T-helper 1 cell treated with Interleukin-12 subunit alpha and Interleukin-12 subunit beta and Interleukin-4 antibody, amounts not matched to agents 30 μg/mL and 1 μg/mL, for 36 hours (primary cell): ENCODE data around the gene CACNA1G.

ENCODE experiments used
- H3K27ac Mint-ChIP-seq: one replicate; pipeline ENCODE4 v1.8.0; 2021; ENCODE audit warnings: mild to moderate bottlenecking, mixed read lengths
- H3K27me3 Mint-ChIP-seq: one replicate; pipeline ENCODE4 v1.8.0; 2021; ENCODE audit warnings: low read depth, mixed read lengths
- H3K36me3 Mint-ChIP-seq: one replicate; pipeline ENCODE4 v1.8.0; 2021; ENCODE audit warnings: low read depth, mixed read lengths
- H3K4me1 Mint-ChIP-seq: one replicate; pipeline ENCODE4 v1.8.0; 2021; ENCODE audit warnings: low read depth, mixed read lengths
- H3K4me3 Mint-ChIP-seq: one replicate; pipeline ENCODE4 v1.8.0; 2021; ENCODE audit warnings: mild to moderate bottlenecking, moderate library complexity, mixed read lengths
- H3K9me3 Mint-ChIP-seq: one replicate; pipeline ENCODE4 v1.8.0; 2021; ENCODE audit warnings: mixed read lengths

Gene CACNA1G

DNA sequence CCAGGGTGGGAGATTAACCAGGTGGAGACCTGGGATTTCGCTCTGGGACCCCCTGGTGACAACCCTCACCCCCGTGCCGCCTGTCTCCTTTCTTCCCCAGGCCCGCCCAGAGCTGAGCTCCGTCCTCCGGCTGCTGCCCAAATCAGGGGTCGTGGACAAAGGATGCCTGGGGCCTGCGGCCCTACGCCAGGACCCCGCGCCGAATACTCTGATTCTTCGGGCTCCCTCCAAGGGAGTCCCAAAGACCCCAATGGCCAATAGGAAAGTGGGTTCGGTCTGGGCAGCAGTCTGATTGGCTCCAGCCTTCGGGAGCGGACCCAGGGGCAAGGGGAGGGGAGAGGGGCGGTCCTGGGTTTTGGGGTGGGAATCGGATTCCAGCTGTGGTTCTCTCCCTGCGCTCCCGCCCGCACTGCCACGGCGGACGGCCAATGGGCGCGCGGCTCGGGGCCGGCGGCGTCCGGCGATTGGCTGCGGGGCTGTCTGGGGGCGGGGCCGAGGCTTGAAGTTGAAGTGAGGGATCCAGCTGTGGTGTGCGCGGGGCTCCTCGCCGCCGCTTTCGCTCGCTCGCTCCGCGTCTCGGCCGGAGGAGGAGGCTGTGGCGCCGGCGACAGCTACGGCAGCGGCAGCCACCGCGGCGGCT lies at the start of gene CACNA1G:
Gene CACNA1G (plus strand): TSS at position 531 of the 640 bp plus-strand sequence. CDS start 745 bp downstream, outside the sequence.
- Mint-ChIP-seq H3K36me3 (no peaks in the 10 kb centered on the region), H3K4me3 (peak within 1 kb of the TSS; percentile 73), H3K27me3 (peaks cover 68% of the 10 kb centered on the region), H3K27ac (no peak within 1 kb of the TSS), H3K9me3 (no peaks in the 10 kb centered on the region), H3K4me1 (peaks cover 16% of the 10 kb centered on the region)

DNA sequence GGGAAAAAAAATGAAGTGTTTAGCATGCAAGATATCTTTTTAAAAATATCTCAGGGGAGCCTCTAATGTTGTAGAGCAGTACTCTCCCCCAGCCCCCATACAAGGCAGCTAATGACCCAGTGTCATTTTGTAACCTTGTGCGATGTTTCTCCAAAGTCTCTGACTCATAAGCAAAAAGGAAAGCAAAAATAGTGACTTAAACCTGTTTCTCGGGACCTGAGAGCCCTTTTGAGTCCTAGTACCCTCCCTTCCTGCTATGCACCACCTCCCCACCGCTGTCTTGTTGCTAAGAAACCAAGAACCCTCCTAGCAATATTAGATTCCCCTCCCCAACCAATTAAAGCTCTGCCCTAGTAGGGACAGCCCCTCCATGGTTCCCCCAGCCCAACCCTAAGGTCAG lies 49.5 kb upstream of the CACNA1G start:
- peaks cover 33% of the 10 kb centered on the region for H3K4me1 Mint-ChIP-seq
- no peaks in the 10 kb centered on the region for H3K27me3 Mint-ChIP-seq
- peak overlapping the region; percentile 92 for H3K27ac Mint-ChIP-seq
- H3K9me3 Mint-ChIP-seq, result no peaks in the 10 kb centered on the region
- H3K36me3 Mint-ChIP-seq, result no peaks in the 10 kb centered on the region
- peak overlapping the region; percentile 57 for H3K4me3 Mint-ChIP-seq

DNA sequence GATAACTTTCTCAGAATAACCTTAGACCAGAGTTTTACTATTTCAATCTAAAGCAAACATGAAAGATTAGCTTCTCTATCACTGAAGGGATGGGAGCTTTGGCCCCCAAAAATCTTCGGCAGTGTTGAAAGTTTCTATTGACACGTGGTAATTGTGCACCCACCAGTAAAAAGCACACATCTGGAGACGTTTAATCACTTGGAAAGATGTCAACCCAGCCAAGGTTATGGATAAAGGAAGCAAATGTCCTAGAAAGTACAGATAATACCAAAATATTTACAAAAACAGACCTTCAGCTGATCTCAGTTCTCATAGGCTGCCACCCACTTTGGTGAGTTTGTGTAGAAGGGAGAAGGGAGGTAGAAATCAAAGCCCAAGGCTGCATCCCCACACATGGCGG lies 47.0 kb upstream of the CACNA1G start:
- H3K4me3 Mint-ChIP-seq, result no peak overlapping the region
- peaks cover 41% of the 10 kb centered on the region for H3K4me1 Mint-ChIP-seq
- no peaks in the 10 kb centered on the region for H3K36me3 Mint-ChIP-seq
- H3K27me3 Mint-ChIP-seq, result no peaks in the 10 kb centered on the region
- H3K27ac Mint-ChIP-seq, result no peak overlapping the region
- H3K9me3 Mint-ChIP-seq, result no peaks in the 10 kb centered on the region

DNA sequence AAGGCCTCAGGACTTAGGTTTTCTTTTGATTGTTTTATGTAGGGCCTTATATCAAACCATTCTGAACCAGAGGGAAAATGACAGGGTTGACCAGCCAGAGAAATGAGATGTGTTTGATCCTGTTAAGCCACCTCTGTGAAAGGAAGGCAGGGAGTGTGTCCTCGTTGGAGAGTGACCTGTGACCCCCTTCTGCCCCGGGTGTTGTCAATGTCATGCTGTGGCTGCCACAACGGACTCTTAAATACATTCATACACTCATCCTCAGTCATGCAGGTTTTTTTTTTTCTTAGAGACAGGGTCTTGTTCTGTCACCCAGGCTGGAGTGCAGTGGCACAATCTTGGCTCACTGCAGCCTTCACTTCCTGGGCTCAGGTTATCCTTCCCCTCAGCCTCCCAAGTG lies 46.1 kb upstream of the CACNA1G start:
- no peak overlapping the region for H3K4me3 Mint-ChIP-seq
- peaks cover 36% of the 10 kb centered on the region for H3K4me1 Mint-ChIP-seq
- H3K27me3 Mint-ChIP-seq, result no peaks in the 10 kb centered on the region

DNA sequence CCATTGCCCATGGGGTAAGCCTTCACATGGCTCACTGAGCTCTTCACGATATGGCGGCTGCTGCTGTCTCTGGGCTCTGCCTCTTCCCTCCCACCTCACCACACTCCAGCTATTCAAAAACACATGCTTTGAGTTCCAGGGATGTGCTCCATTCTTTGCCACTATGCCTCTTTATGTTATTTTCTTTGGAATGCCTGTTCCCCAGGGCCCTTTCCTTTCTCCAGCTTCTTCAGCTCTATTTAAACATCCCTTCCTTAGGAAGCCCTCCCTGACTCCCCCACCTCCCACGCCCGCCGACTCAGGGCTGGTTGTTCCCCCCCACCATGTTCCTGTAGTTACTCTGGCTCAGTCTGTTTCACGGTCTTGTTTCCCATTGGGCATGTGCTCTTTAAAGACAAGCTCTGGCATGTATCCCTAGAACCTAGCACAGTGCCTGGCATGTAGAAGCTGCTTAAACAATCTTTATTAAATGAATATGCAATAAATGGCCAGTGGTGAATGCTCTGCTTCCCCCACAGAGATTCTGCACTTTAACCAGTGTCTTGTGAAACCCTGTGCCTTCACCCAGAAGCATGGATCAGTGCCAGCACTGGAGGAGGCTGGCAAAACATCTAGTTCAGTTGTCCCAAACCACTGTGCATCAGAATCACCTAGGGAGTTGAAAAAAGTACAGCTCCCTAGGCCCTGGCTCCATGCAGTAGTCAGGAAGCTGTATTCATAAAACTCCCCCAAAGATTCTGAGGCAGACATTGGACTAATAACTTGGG lies 45.4 kb upstream of the CACNA1G start:
- Mint-ChIP-seq H3K36me3 (no peaks in the 10 kb centered on the region), H3K9me3 (no peaks in the 10 kb centered on the region), H3K4me3 (no peak overlapping the region), H3K27me3 (no peaks in the 10 kb centered on the region), H3K4me1 (peaks cover 29% of the 10 kb centered on the region), H3K27ac (no peak overlapping the region)

More for the DNA sequence above, 46.1 kb upstream of the CACNA1G start:
- Mint-ChIP-seq H3K9me3 (no peaks in the 10 kb centered on the region), H3K36me3 (no peaks in the 10 kb centered on the region), H3K27ac (no peak overlapping the region)

DNA sequence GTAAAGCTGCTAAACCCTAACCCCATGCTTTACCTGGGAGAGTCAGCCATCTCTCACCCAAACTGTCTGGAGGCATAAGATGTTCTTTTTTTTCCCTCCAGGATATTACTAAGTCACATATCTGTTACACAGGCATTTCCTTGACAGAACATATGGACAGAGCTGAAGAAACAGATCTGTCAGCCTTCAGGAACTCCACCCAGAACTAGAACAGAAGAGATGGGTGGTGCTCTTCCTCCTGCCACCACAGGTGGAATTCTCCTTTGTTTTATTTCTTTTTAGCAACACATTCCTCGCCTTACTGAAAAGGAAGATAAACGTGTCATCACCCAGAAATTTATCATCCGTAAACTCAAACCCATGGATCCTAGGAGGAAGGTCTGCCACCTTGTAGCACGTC lies 43.5 kb upstream of the CACNA1G start:
- no peak overlapping the region for H3K27ac Mint-ChIP-seq
- no peak overlapping the region for H3K4me3 Mint-ChIP-seq
- H3K4me1 Mint-ChIP-seq, result peaks cover 15% of the 10 kb centered on the region
- H3K9me3 Mint-ChIP-seq, result no peaks in the 10 kb centered on the region
- H3K27me3 Mint-ChIP-seq, result no peaks in the 10 kb centered on the region
- no peaks in the 10 kb centered on the region for H3K36me3 Mint-ChIP-seq

DNA sequence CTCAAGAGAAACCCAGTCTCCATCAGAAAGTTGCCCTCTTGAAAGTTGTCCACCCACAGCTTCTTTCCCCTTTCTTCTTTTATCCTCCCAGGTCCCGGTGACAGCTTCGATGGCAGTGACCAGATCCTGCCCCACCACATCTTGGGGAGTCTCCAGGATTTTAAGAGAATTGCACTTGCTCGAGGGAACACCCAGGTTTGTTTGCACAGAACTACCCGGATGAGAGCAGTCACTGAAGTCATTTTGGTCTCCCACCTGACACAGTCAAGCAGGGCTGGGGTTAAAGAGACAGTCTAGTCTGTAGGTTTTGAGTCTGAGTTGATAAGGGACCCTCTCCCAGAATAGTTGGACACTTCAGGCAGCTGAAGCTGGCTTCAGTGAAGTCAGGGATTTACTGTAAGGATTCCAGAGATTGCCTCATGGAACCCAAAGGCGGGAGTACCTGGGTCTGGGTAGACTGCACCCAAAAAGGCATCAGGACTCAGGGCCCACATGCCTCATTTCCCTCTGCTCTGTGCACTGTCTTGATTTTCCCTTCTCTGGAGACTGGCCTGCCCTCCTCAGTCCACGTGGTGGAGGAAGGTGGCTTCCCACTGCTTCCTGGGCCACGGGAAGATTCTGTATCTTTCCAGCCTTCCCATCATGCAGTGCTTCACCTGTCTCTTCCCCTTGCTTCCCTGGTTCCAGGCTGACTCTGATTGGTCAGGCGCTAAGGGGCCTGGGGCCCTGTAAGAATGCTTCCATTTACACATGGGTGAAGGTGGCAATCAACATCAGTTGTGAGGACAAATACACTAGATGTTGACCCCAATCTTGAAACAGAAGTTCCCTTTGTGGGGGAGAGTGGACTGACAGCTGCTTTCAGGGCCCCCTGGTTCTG lies 42.8 kb upstream of the CACNA1G start:
- Mint-ChIP-seq H3K4me3 (no peak overlapping the region), H3K27ac (no peak overlapping the region), H3K9me3 (no peaks in the 10 kb centered on the region), H3K27me3 (no peaks in the 10 kb centered on the region), H3K4me1 (peaks cover 12% of the 10 kb centered on the region), H3K36me3 (no peaks in the 10 kb centered on the region)

DNA sequence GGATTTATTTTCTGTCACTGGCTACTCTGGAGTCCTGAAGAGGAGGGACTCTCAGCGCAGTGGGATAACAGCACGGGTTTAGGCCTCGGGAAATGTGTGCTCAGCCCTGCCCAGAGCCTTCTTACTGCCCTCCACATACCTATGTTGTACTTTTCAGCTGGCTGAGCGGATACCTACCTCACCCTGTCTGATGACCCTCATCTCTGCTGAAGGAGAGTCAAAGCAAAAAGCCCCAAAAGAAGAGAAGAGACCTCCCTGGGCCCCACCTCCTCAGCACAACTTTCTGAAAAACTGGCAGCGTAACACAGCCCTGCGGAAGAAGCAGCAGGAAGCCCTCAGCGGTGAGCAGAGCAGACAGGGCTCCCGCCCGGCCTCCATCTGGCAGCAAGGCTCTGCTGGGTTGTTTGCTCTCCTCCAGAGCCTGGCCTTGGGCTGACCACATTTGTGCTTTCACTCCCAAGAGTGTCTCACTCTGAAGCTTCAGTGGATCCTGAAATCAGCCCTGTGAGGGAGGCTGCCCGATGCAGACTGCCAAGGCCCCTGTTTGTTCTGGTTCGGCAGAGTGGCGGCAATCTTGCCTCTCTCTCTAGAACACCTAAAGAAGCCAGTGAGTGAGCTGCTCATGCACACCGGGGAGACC lies 42.0 kb upstream of the CACNA1G start:
- H3K36me3 Mint-ChIP-seq, result no peaks in the 10 kb centered on the region
- H3K4me1 Mint-ChIP-seq, result peaks cover 12% of the 10 kb centered on the region
- no peaks in the 10 kb centered on the region for H3K27me3 Mint-ChIP-seq
- no peak overlapping the region for H3K27ac Mint-ChIP-seq
- H3K9me3 Mint-ChIP-seq, result no peaks in the 10 kb centered on the region
- no peak overlapping the region for H3K4me3 Mint-ChIP-seq

DNA sequence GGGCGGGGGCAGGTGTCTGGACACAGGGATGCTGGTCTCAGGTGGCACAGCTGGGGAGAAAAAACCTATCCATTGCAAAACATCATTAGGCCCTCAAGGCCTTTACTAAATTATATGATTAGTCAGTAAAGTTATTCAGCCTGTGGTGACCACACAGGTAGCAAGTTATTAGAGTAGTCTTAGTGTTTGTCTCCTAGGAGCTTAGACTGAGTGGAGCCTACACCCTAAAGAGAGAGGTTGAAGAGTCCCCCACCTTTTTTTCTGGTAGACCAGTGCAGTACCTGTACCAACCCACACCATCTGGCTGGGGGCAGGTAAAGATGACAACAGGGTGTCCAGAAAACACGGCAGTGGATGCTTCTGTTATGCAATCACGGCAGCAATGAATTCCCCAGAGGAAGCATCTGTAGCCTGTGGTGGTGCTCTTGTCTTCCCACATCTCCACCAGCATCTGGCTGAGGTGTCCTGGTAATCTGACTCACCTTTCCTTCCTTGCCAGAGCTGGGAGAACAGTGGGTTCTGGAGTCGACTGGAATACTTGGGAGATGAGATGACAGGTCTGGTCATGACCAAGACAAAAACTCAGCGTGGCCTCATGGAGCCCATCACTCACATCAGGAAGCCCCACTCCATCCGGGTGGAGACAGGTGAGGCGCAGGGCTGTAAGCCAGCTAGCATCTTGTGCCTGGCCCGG lies 41.2 kb upstream of the CACNA1G start:
- Mint-ChIP-seq H3K27me3 (no peaks in the 10 kb centered on the region), H3K4me1 (peaks cover 12% of the 10 kb centered on the region), H3K36me3 (no peaks in the 10 kb centered on the region), H3K27ac (no peak overlapping the region), H3K9me3 (no peaks in the 10 kb centered on the region), H3K4me3 (no peak overlapping the region)

DNA sequence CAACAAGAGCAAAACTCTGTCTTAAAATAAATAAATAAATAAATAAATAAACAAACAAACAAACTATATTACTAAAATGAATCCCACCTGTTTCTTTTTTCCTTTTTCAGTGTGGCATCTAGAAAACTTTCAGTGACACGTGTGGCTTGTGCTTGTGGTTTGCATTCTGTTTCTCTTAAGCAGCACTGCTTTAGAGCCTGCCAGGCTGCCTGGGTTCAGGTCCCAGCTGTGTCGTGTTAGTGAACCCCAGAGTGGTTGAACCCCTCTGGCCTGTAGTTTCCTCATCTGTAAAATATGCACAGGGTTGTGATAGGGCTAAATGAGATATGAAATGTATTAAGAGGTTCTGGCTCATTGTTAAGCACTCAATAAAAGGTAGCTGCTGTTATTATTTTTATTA lies 40.0 kb upstream of the CACNA1G start:
- peaks cover 12% of the 10 kb centered on the region for H3K4me1 Mint-ChIP-seq
- no peak overlapping the region for H3K27ac Mint-ChIP-seq
- H3K36me3 Mint-ChIP-seq, result no peaks in the 10 kb centered on the region
- no peaks in the 10 kb centered on the region for H3K9me3 Mint-ChIP-seq
- H3K27me3 Mint-ChIP-seq, result no peaks in the 10 kb centered on the region
- H3K4me3 Mint-ChIP-seq, result no peak overlapping the region

DNA sequence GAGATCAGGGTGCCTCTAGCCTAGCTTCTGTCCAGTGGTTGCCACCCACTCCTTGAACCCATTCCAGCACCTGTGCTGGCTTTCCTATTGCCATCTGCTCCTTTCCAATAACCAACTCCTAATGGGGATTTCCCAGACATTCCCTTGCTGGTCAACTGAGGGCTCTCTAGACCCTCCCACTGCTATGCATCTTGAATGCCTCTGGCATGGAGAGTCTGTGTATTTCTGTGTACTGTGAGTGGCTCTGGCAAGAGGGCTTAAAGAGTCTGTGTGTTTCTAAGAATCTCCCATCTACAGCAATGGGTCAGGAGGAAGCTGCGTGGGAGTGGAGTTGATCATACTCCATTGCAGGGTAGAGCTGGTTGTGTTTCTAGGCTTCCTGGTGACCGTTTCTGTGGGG lies 39.0 kb upstream of the CACNA1G start:
- peaks cover 11% of the 10 kb centered on the region for H3K4me1 Mint-ChIP-seq
- no peaks in the 10 kb centered on the region for H3K9me3 Mint-ChIP-seq
- H3K36me3 Mint-ChIP-seq, result no peaks in the 10 kb centered on the region
- no peak overlapping the region for H3K4me3 Mint-ChIP-seq
- no peaks in the 10 kb centered on the region for H3K27me3 Mint-ChIP-seq
- no peak overlapping the region for H3K27ac Mint-ChIP-seq

DNA sequence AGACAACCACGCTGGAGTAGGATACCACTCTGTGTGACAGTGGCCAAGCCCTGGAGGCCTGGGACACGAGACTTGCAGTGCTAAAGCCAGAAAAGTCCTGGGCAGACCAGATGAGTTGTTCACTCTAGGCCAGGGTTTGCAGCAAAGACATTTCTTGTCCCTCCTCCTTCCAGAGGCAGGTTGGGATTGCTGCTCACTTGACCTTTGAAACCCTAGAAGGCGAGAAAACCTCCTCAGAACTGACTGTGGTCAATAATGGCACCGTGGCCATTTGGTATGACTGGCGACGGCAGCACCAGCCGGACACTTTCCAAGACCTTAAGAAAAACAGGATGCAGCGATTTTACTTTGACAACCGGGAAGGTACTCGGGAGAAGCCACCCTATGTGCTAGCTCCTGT lies 37.7 kb upstream of the CACNA1G start:
- Mint-ChIP-seq H3K4me1 (no peaks in the 10 kb centered on the region), H3K27me3 (no peaks in the 10 kb centered on the region), H3K4me3 (no peak overlapping the region), H3K27ac (no peak overlapping the region), H3K36me3 (no peaks in the 10 kb centered on the region), H3K9me3 (no peaks in the 10 kb centered on the region)

DNA sequence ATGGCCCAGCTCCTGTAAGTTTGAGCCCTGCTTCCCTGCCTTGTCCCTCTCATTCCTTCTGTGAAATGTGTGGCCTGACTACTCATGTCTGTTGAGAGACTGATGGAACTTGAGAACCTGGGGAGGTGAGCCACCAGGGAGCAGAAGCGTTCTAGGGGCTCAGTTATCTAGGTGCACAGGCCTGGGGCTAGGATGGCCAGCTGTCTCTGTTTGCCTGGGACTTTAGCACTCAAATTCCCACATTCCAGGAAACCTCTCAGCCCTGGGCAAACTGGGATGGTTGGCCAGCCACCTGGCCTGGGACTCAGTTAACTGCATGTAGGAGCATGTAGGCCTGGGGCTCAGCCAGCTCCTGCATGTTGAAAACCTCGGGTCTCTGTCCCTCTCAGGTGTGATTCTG lies 37.3 kb upstream of the CACNA1G start:
- Mint-ChIP-seq H3K36me3 (no peaks in the 10 kb centered on the region), H3K27ac (no peak overlapping the region), H3K4me3 (no peak overlapping the region), H3K4me1 (no peaks in the 10 kb centered on the region), H3K9me3 (no peaks in the 10 kb centered on the region), H3K27me3 (no peaks in the 10 kb centered on the region)

DNA sequence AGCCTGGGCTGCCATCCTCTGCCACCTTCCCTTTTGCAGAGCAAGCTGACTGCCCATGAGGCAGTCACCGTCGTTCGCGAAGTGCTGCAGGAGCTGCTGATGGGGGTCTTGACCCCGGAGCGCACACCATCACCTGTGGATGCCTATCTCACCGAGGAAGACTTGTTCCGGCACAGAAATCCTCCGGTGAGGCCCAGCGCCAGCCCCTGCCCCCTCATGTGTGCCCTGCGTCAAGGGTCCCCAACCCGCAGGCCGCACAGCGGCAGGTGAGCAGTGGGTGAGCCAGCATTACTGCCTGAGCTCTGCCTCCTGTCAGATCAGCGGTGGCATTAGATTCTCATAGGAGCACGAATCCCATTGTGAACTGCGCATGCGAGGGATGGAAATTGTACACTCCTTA lies 35.7 kb upstream of the CACNA1G start:
- H3K36me3 Mint-ChIP-seq, result no peaks in the 10 kb centered on the region
- no peaks in the 10 kb centered on the region for H3K9me3 Mint-ChIP-seq
- H3K27me3 Mint-ChIP-seq, result peaks cover 8% of the 10 kb centered on the region
- H3K4me3 Mint-ChIP-seq, result no peak overlapping the region
- no peak overlapping the region for H3K27ac Mint-ChIP-seq
- no peaks in the 10 kb centered on the region for H3K4me1 Mint-ChIP-seq
